HepG2 (cell line): ENCODE data around the gene OGFR. TPM values are rescaled to one million over a fixed set of nuclear protein-coding genes. Genes with fewer than 3 reads are reported as not detected.

Experiments
- AGO2 ChIP-seq: fragments of 200-400 bp; formaldehyde crosslinking; optimal IDR thresholded peaks from 2 replicates; pipeline ENCODE3; 2017; ENCODE audit warnings: mild to moderate bottlenecking, low read depth, low read length, moderate library complexity
- HNRNPL ChIP-seq: fragments of 200-400 bp; formaldehyde crosslinking; IDR thresholded peaks from 2 replicates; pipeline ENCODE4 v1.6.1; 2017; ENCODE audit warnings: mild to moderate bottlenecking, low read depth, low read length
- IKZF4 ChIP-seq: sonication (generic); formaldehyde crosslinking; IDR thresholded peaks from 2 replicates; pipeline ENCODE4 v1.5.1; 2020; ENCODE audit warnings: borderline replicate concordance, mild to moderate bottlenecking, low read depth, missing genetic modification reagents; ENCODE audit errors: not compliant biosample characterization
- MXD4 ChIP-seq: IDR thresholded peaks from 2 replicates; pipeline ENCODE4 v1.6.1; 2016; ENCODE audit warnings: mild to moderate bottlenecking, missing biosample characterization, missing genetic modification reagents
- PATZ1 ChIP-seq: sonication (generic); formaldehyde crosslinking; IDR thresholded peaks from 2 replicates; pipeline ENCODE4 v1.4.0; 2020; ENCODE audit warnings: missing genetic modification reagents
- RBM39 ChIP-seq: fragments of 200-400 bp; formaldehyde crosslinking; IDR thresholded peaks from one replicate; pipeline ENCODE4 v1.6.1; 2018; ENCODE audit warnings: antibody characterized with exemption, mild to moderate bottlenecking, low read depth, low read length; ENCODE audit not compliant: poor library complexity, severe bottlenecking
- RXRA ChIP-seq: sonication (generic); formaldehyde crosslinking; IDR thresholded peaks from 2 replicates; pipeline ENCODE4 v1.5.1; 2020; ENCODE audit warnings: missing genetic modification reagents
- SP4 ChIP-seq: sonication (generic); formaldehyde crosslinking; IDR thresholded peaks from 2 replicates; pipeline ENCODE4 v1.8.1; 2023; ENCODE audit warnings: mild to moderate bottlenecking, missing genetic modification reagents
- ZFP91 ChIP-seq: sonication (generic); formaldehyde crosslinking; IDR thresholded peaks from 2 replicates; pipeline ENCODE4 v1.9.0; 2022; ENCODE audit warnings: missing genetic modification reagents, mild to moderate bottlenecking, borderline replicate concordance
- ZNF225 ChIP-seq: sonication (generic); formaldehyde crosslinking; IDR thresholded peaks from 2 replicates; pipeline ENCODE4 v1.4.0; 2020; ENCODE audit warnings: mild to moderate bottlenecking, missing genetic modification reagents
- ZNF296 ChIP-seq: sonication (generic); formaldehyde crosslinking; conservative IDR thresholded peaks from 2 replicates; pipeline ENCODE4 v1.5.0; 2020; ENCODE audit warnings: mild to moderate bottlenecking, missing genetic modification reagents
- ZNF350 ChIP-seq: sonication (generic); formaldehyde crosslinking; IDR thresholded peaks from 2 replicates; pipeline ENCODE4 v1.4.0; 2020; ENCODE audit warnings: mild to moderate bottlenecking, low read depth, missing genetic modification reagents, borderline replicate concordance
- ZNF572 ChIP-seq: sonication (generic); formaldehyde crosslinking; IDR thresholded peaks from 2 replicates; pipeline ENCODE4 v1.5.1; 2020; ENCODE audit warnings: mild to moderate bottlenecking, missing genetic modification reagents
- ZNF724P ChIP-seq: sonication (generic); formaldehyde crosslinking; IDR thresholded peaks from 2 replicates; pipeline ENCODE4 v1.8.0; 2022; ENCODE audit warnings: missing genetic modification reagents, borderline replicate concordance
- ZNF761 ChIP-seq: sonication (generic); formaldehyde crosslinking; conservative IDR thresholded peaks from 2 replicates; pipeline ENCODE4 v1.4.0; 2020; ENCODE audit warnings: mild to moderate bottlenecking, missing genetic modification reagents
- polyA plus RNA-seq, 8 experiments: library from polyadenylated mRNA; depleted of rRNA in 3 of 8; stranded (reverse) in 7 of 8; unstranded in 1 of 8; fragments of >200 nt; fragmentation: Illumina TruSeq in 4 of 8; extraction: Trizol in 4 of 8; gene quantifications; 2 replicates each; pipeline versions ENCODE4 v1.2.1 to v1.2.3, GENCODE V29; 2011 to 2016; ENCODE audit warnings: low read depth in 4 of 8, missing spikeins in 1 of 8, mixed read lengths in 1 of 8; ENCODE audit not compliant: insufficient read depth in 1 of 8
- total RNA-seq, 5 experiments: library from RNA; depleted of rRNA; stranded (reverse); fragments of >200 nt; fragmentation: Illumina TruSeq; extraction: Trizol; gene quantifications; 2 replicates each; pipeline ENCODE4 v1.2.3, GENCODE V29; 2016; ENCODE audit warnings: low read depth in 1 of 5
- TF ChIP-seq, protein P1 (sequence below): sonication (generic); formaldehyde crosslinking; IDR thresholded peaks from 2 replicates; pipeline ENCODE4 v1.4.0; 2020; ENCODE audit warnings: missing genetic modification reagents, borderline replicate concordance

OGFR gene
- total and polyA plus RNA-seq, 2 of the 13 experiments (the other 11 are each of a cell fraction or from before 2014, with no cell fraction given) = 47.7 to 81.8 TPM

GRCh38 chr20:62825333-62825985, 20.8 kb downstream of the OGFR start (continued):
- TF ChIP-seq IKZF4 (CRISPR knock-in tag) (no peak), AGO2 (peak; percentile 76), ZNF350 (0 out of 2 replicates have a peak, but pooled peaks have one; percentile 21), ZNF761 (CRISPR knock-in tag) (no peak), HNRNPL (0 out of 2 replicates have a peak, but pooled peaks have one; percentile 34), SP4 (0 out of 2 replicates have a peak, but pooled peaks have one; percentile 2), RBM39 (peak; percentile 63), ZNF296 (0 out of 2 replicates have a peak, but pooled peaks have one; percentile 43), ZNF225 (CRISPR knock-in tag) (0 out of 2 replicates have a peak, but pooled peaks have one; percentile 10), MXD4 (CRISPR knock-in tag) (no peak), ZFP91 (CRISPR knock-in tag) (0 out of 2 replicates have a peak, but pooled peaks have one; percentile 7), ZNF724P (CRISPR knock-in tag) (no peak), PATZ1 (0 out of 2 replicates have a peak, but pooled peaks have one; percentile 22), RXRA (CRISPR knock-in tag) (peak; percentile 65; the same call in 1 of the 2 replicates), ZNF572 (CRISPR knock-in tag) (0 out of 2 replicates have a peak, but pooled peaks have one; percentile 19)
- TF ChIP-seq, protein P1, sequence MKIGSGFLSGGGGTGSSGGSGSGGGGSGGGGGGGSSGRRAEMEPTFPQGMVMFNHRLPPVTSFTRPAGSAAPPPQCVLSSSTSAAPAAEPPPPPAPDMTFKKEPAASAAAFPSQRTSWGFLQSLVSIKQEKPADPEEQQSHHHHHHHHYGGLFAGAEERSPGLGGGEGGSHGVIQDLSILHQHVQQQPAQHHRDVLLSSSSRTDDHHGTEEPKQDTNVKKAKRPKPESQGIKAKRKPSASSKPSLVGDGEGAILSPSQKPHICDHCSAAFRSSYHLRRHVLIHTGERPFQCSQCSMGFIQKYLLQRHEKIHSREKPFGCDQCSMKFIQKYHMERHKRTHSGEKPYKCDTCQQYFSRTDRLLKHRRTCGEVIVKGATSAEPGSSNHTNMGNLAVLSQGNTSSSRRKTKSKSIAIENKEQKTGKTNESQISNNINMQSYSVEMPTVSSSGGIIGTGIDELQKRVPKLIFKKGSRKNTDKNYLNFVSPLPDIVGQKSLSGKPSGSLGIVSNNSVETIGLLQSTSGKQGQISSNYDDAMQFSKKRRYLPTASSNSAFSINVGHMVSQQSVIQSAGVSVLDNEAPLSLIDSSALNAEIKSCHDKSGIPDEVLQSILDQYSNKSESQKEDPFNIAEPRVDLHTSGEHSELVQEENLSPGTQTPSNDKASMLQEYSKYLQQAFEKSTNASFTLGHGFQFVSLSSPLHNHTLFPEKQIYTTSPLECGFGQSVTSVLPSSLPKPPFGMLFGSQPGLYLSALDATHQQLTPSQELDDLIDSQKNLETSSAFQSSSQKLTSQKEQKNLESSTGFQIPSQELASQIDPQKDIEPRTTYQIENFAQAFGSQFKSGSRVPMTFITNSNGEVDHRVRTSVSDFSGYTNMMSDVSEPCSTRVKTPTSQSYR = peak; percentile 11; the same call in 1 of the 2 replicates
